Astrocyte (in vitro differentiated cells and primary cell): ENCODE measurements around the gene CDT1.

Source experiments
- CTCF ChIP-seq: IDR thresholded peaks from 2 replicates; pipeline ENCODE4 v1.5.1; 2011; ENCODE audit warnings: low read depth, mild to moderate bottlenecking, inconsistent platforms, low read length, moderate library complexity; ENCODE audit not compliant: insufficient read depth
- EZH2 ChIP-seq: IDR thresholded peaks from 2 replicates; pipeline ENCODE4 v1.6.1; 2012; ENCODE audit warnings: mild to moderate bottlenecking, low read length, inconsistent platforms; ENCODE audit not compliant: insufficient read depth

DNA sequence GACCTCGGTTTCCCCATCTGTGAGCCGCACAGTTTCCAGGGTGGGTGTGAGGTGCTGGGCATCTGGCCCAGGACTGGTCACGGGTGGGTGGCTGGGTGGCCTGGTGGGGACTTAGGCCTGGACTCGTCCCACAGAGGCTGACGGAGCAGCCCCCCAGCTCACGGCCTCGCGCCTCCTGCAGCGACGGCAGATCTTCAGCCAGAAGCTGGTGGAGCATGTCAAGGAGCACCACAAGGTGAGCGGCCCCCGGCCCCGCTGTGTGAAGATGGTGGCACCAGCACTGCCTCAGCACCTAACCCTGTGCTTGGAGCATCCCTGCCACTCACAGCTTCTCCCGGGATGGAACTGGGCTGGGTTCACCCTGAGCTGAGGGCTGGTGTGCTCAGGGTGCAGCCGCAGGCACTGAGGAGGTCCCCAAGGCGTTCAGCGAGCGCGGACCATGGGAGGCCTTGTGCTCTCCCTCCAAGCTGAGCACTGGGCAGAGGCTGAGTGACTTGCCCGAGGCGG, 2.4 kb downstream of the CDT1 start:
- no peak for TF ChIP-seq CTCF
- no peak for TF ChIP-seq EZH2
